Central memory CD8-positive, alpha-beta T cell (primary cell): ENCODE results near the gene PPEF2.
A peak's percentile ranks its signal among the peaks of the same experiment; 100 is the strongest.
"Not testable (repeated sequence)": the region's sequence is repeated elsewhere in the genome, so short reads cannot be mapped to it uniquely, and the experiment has no call there.

Source experiments
- ATAC-seq: fragments of 150-1000 bp; cut with Tn5 transposase; replicated peaks from 2 replicates; pipeline ENCODE4 v1.10.0; 2022; ENCODE audit warnings: mild to moderate bottlenecking, moderate FRiP score, moderate number of reproducible peaks; ENCODE audit not compliant: poor library complexity, severe bottlenecking; ENCODE audit errors: extremely low read depth
- DNase-seq, 2 donors: peaks; one replicate each; pipeline ENCODE4 v3.0.0; 2021; ENCODE audit warnings: low spot score in 2 of 2
- H3K27ac Mint-ChIP-seq: one replicate; pipeline ENCODE4 v1.8.0; 2022; ENCODE audit warnings: low read depth, mild to moderate bottlenecking, moderate library complexity, mixed read lengths
- H3K27me3 Mint-ChIP-seq: one replicate; pipeline ENCODE4 v1.8.0; 2022; ENCODE audit warnings: mixed read lengths
- H3K36me3 Mint-ChIP-seq: one replicate; pipeline ENCODE4 v1.8.0; 2022; ENCODE audit warnings: mild to moderate bottlenecking, moderate library complexity, mixed read lengths; ENCODE audit not compliant: insufficient read depth
- H3K4me1 Mint-ChIP-seq: one replicate; pipeline ENCODE4 v1.8.0; 2022; ENCODE audit warnings: mixed read lengths
- H3K4me3 Mint-ChIP-seq: one replicate; pipeline ENCODE4 v1.8.0; 2022; ENCODE audit warnings: mild to moderate bottlenecking, moderate library complexity, mixed read lengths
- H3K9me3 Mint-ChIP-seq: one replicate; pipeline ENCODE4 v1.8.0; 2022; ENCODE audit warnings: mixed read lengths

PPEF2 gene

GRCh38 chr4:75902352-75902751, at the start of gene PPEF2:
TSS of gene PPEF2 (minus strand) at chr4:75902452. CDS start at chr4:75896325, 6,127 bp downstream.
- Mint-ChIP-seq H3K36me3 (no peaks in the 10 kb centered on the region), H3K4me1 (no peaks in the 10 kb centered on the region), H3K9me3 (no peaks in the 10 kb centered on the region), H3K27me3 (no peaks in the 10 kb centered on the region), H3K27ac (no peak within 1 kb of the TSS), H3K4me3 (no peak within 1 kb of the TSS)
- ATAC-seq (no peak), DNase-seq (no peak)

GRCh38 chr4:75950213-75950815, 48.1 kb upstream of the PPEF2 start:
- Mint-ChIP-seq H3K27me3 (no peaks in the 10 kb centered on the region), H3K27ac (no peak overlapping the region), H3K9me3 (no peaks in the 10 kb centered on the region), H3K4me3 (no peak overlapping the region), H3K36me3 (peaks cover 47% of the 10 kb centered on the region), H3K4me1 (no peaks in the 10 kb centered on the region)
- DNase-seq (no peak), ATAC-seq (no peak)

- H3K4me1 Mint-ChIP-seq = no peaks in the 10 kb centered on the region
- DNase-seq (no peak), ATAC-seq (no peak)
- H3K4me3 Mint-ChIP-seq = no peak overlapping the region
- H3K9me3 Mint-ChIP-seq = no peaks in the 10 kb centered on the region
- no peaks in the 10 kb centered on the region for H3K27me3 Mint-ChIP-seq
- no peak overlapping the region for H3K27ac Mint-ChIP-seq
- H3K36me3 Mint-ChIP-seq = peaks cover 41% of the 10 kb centered on the region
Measured at GRCh38 chr4:75948822-75949444, 46.7 kb upstream of the PPEF2 start.

- Mint-ChIP-seq H3K27ac (peak within 1 kb of the TSS; percentile 87), H3K36me3 (peaks cover 17% of the 10 kb centered on the region), H3K9me3 (no peaks in the 10 kb centered on the region), H3K4me1 (peaks cover 14% of the 10 kb centered on the region), H3K27me3 (no peaks in the 10 kb centered on the region), H3K4me3 (peak within 1 kb of the TSS; percentile 95)
- ATAC-seq (peak; percentile 84), DNase-seq (peak; percentile 71 to 74)
Measured at GRCh38 chr4:75940692-75941253, 38.5 kb upstream of the PPEF2 start, which contains the start of gene NAAA. TSS of gene NAAA (minus strand) at chr4:75941013. CDS start at chr4:75940949, 64 bp downstream.

DNA sequence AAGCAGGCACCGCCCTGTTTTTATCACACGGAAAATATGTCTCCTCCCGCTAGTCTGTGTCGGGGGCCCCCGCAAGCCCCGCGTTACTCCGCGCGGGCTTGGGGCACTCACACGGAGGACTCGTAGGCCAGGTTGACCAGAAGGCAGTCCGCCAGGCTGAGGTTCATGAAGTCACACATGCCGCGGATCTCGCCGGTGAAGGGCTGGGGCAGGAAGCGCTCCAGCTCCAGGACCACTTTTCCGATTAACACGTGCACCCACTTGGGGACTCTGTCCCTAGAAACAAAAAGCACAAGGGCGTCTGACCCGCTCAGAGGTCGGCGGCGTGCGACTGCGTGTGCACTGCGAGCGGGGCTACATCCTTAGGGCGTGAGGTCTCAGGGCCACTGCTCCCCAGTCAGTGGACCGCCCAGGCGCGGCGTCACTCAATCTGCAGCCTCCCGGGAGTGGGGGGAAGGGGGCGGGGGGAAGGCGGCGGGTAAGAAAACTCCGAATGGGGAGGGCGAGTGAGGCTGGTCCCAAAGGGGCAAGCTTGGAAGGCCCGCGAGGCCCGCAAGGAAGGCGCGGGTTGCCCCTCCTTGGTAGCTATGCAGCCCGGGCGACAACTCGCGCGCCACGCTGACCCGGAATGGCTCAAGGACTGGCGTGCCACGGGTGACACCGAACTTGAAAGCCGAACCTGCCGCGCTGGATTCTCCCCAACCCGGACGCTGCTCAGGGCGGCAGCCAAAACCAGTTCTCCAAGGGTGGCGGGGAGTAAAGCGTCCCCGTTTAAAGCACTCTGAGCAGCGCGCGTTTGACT, 37.8 kb upstream of the PPEF2 start:
- DNase-seq = peak; percentile 41 to 44
- peak overlapping the region; percentile 95 for H3K4me3 Mint-ChIP-seq
- H3K27ac Mint-ChIP-seq = peak overlapping the region; percentile 87
- peaks cover 18% of the 10 kb centered on the region for H3K36me3 Mint-ChIP-seq
- ATAC-seq = peak; percentile 70
- H3K27me3 Mint-ChIP-seq = no peaks in the 10 kb centered on the region
- H3K4me1 Mint-ChIP-seq = peaks cover 14% of the 10 kb centered on the region
- H3K9me3 Mint-ChIP-seq = no peaks in the 10 kb centered on the region

DNA sequence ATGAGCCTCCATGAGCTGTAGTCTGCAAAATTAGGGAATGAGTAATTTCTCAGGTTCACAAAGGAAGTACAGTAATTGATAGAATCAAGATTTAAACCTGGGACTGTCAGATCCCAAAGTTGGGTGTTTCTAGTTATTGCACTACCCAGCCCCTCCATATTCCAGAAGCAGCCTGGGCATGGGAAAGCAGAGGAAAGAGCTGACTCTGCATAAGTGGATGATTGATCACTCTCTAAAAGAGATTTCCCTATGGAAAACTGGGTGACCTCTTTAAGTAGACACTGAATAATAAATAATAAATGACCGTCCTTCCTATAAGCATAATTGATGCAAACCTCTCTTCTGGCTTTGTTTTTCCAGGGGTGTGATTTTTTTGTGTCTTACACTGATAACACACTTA, 33.4 kb upstream of the PPEF2 start:
- Mint-ChIP-seq H3K4me3 (no peak overlapping the region), H3K4me1 (peaks cover 17% of the 10 kb centered on the region), H3K27me3 (no peaks in the 10 kb centered on the region), H3K36me3 (peaks cover 31% of the 10 kb centered on the region), H3K27ac (peak overlapping the region; percentile 64), H3K9me3 (no peaks in the 10 kb centered on the region)
- DNase-seq = no peak
- no peak for ATAC-seq

GRCh38 chr4:75930152-75930551, 27.9 kb upstream of the PPEF2 start:
- no peaks in the 10 kb centered on the region for H3K9me3 Mint-ChIP-seq
- peaks cover 33% of the 10 kb centered on the region for H3K36me3 Mint-ChIP-seq
- H3K27ac Mint-ChIP-seq = no peak overlapping the region
- DNase-seq (no peak), ATAC-seq (no peak)
- no peaks in the 10 kb centered on the region for H3K27me3 Mint-ChIP-seq
- peaks cover 6% of the 10 kb centered on the region for H3K4me1 Mint-ChIP-seq
- no peak overlapping the region for H3K4me3 Mint-ChIP-seq

- not testable (repeated sequence) for DNase-seq, H3K9me3 Mint-ChIP-seq, H3K4me3 Mint-ChIP-seq, H3K27ac Mint-ChIP-seq, ATAC-seq, H3K4me1 Mint-ChIP-seq, H3K27me3 Mint-ChIP-seq
- peaks cover 48% of the 10 kb centered on the region for H3K36me3 Mint-ChIP-seq
Measured at GRCh38 chr4:75924916-75925315, 22.7 kb upstream of the PPEF2 start.

DNA sequence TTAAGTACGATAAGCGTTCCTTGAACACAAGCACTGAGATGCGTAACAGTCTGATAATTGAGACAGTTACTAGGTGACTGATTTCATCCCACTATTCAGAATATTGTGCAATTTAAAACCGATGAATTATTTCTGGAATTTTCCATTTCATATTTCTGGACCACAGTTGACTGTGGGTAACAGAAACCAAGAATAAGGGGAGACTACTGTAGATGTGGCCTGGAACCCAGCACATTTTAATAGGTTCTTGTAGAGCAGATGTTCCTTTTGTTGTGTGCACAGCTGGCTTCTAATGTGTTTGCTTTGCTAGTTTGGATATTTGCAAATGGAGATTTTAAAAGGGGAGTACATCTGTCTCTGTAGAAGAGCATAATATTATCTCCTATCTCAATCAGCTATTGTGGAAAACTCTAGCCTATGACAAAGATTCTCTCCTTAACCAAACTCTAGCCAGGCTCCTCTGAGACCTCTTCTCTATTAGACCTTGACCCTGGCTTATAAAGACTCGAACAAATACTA, 22.1 kb upstream of the PPEF2 start:
- DNase-seq = no peak
- no peak overlapping the region for H3K27ac Mint-ChIP-seq
- no peak overlapping the region for H3K4me3 Mint-ChIP-seq
- no peaks in the 10 kb centered on the region for H3K9me3 Mint-ChIP-seq
- H3K27me3 Mint-ChIP-seq = no peaks in the 10 kb centered on the region
- peaks cover 3% of the 10 kb centered on the region for H3K4me1 Mint-ChIP-seq
- ATAC-seq = no peak
- H3K36me3 Mint-ChIP-seq = peaks cover 53% of the 10 kb centered on the region

- no peak overlapping the region for H3K4me3 Mint-ChIP-seq
- H3K36me3 Mint-ChIP-seq = peaks cover 61% of the 10 kb centered on the region
- no peak for ATAC-seq
- no peak overlapping the region for H3K27ac Mint-ChIP-seq
- H3K9me3 Mint-ChIP-seq = no peaks in the 10 kb centered on the region
- H3K4me1 Mint-ChIP-seq = peaks cover 3% of the 10 kb centered on the region
- H3K27me3 Mint-ChIP-seq = no peaks in the 10 kb centered on the region
- DNase-seq = no peak
Measured at GRCh38 chr4:75922588-75922987, 20.3 kb upstream of the PPEF2 start.

GRCh38 chr4:75921910-75922309, 19.7 kb upstream of the PPEF2 start:
- Mint-ChIP-seq H3K4me1 (peaks cover 3% of the 10 kb centered on the region), H3K27ac (no peak overlapping the region), H3K27me3 (no peaks in the 10 kb centered on the region), H3K4me3 (no peak overlapping the region), H3K9me3 (no peaks in the 10 kb centered on the region), H3K36me3 (peaks cover 64% of the 10 kb centered on the region)
- DNase-seq = no peak
- ATAC-seq = no peak

DNA sequence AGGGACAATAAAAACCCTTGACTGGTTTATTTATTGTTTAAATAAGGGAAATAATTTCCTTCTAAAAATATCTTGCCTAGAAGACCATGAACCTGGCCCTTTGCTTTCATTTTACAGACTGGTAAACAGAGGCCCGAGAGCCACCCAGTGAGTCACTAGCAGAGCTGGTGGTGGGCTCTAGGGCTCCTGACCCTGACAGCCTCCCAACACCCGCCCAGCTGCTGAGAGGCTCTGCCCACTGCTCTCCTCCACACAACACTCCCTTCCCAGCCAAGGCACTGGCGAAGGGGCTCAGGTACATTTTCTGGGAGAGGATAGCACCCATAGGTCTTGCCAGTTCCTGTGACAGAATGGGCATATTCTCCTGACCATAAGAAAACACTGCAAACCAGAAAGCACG, 18.1 kb upstream of the PPEF2 start:
- ATAC-seq (no peak), DNase-seq (no peak)
- no peaks in the 10 kb centered on the region for H3K27me3 Mint-ChIP-seq
- peaks cover 3% of the 10 kb centered on the region for H3K4me1 Mint-ChIP-seq
- H3K4me3 Mint-ChIP-seq = no peak overlapping the region
- H3K27ac Mint-ChIP-seq = no peak overlapping the region
- H3K9me3 Mint-ChIP-seq = no peaks in the 10 kb centered on the region
- H3K36me3 Mint-ChIP-seq = peaks cover 65% of the 10 kb centered on the region
